ENCODE results near the gene OGG1. TPM values are rescaled to one million over a fixed set of nuclear protein-coding genes. Genes with fewer than 3 reads are reported as not detected.
A peak's percentile ranks its signal among the peaks of the same experiment; 100 is the strongest.

OGG1 gene
- total and polyA plus RNA-seq, 10 of the 15 experiments (the other 5 are each of a cell fraction or from before 2014, with no cell fraction given), result 4.8 to 38.8 (median 27.2) TPM

DNA sequence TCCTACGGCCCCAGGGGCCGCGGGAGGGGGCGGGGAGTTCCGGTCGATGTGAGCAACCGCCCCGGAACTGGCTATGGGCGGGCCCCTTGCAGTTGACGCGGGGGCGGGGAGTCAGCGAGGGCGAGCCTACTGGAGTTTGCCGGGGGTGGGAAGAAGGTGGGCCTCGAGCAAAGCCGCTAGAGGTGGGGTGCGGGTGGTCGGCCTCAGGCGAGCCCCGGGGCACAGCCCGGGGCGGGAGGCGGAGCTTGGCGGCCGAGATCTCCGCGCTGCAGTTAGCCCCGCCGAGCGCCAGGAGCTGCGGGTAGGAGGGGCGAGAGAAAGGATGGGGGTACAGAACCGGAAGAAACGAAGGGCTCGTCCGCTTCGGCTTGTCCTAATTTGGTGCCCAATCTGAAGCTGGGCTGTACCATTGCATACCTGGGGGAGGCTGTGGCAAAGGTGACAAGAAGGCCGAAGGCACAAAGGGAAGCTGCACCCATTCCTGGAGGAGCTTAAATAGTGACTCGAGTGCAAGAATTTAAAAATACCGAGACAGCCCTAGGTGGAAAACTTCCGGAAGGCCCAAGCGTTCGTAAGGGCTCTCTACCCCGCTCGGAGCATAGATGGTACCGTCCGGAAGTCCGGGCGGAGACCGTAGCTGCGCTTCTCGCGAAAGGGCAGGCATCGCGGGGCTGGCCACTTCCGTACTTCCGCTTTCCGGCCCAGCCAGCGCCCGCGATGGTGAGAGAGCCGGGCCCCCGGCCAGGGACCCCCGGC lies 42.8 kb downstream of the OGG1 start, which contains the start of the genes ARPC4 and TADA3 (continued):
- TF ChIP-seq, protein P1, sequence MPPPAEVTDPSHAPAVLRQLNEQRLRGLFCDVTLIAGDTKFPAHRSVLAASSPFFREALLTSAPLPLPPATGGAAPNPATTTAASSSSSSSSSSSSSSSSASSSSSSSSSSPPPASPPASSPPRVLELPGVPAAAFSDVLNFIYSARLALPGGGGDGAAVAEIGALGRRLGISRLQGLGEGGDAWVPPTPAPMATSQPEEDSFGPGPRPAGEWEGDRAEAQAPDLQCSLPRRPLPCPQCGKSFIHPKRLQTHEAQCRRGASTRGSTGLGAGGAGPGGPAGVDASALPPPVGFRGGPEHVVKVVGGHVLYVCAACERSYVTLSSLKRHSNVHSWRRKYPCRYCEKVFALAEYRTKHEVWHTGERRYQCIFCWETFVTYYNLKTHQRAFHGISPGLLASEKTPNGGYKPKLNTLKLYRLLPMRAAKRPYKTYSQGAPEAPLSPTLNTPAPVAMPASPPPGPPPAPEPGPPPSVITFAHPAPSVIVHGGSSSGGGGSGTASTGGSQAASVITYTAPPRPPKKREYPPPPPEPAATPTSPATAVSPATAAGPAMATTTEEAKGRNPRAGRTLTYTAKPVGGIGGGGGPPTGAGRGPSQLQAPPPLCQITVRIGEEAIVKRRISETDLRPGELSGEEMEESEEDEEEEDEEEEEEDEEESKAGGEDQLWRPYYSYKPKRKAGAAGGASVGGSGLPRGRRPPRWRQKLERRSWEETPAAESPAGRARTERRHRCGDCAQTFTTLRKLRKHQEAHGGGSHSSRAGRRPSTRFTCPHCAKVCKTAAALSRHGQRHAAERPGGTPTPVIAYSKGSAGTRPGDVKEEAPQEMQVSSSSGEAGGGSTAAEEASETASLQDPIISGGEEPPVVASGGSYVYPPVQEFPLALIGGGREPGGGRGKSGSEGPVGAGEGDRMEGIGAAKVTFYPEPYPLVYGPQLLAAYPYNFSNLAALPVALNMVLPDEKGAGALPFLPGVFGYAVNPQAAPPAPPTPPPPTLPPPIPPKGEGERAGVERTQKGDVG (CRISPR knock-in tag; IDR thresholded peaks at IDR 0.05), result no peak
- peak in 1 of 2 experiments; percentile 97; a peak in 2 of 3 replicates for TF ChIP-seq EGR1 (IDR thresholded peaks at IDR 0.05; ENCODE audit: borderline replicate concordance in 1 of 2, low read depth in 2 of 2, low read length in 2 of 2)
- peak; percentile 100 for TF ChIP-seq ATF7 (IDR thresholded peaks at IDR 0.05; ENCODE audit: low read depth)
- TF ChIP-seq CREB1 (IDR thresholded peaks at IDR 0.05; ENCODE audit: low read depth), result peak; percentile 49
- TF ChIP-seq RCOR1 (conservative IDR thresholded peaks at IDR 0.05; ENCODE audit: low read depth, low read length), result peak; percentile 97
- no peak for TF ChIP-seq BMI1 (IDR thresholded peaks at IDR 0.05; ENCODE audit: borderline replicate concordance)
- TF ChIP-seq, protein P2, sequence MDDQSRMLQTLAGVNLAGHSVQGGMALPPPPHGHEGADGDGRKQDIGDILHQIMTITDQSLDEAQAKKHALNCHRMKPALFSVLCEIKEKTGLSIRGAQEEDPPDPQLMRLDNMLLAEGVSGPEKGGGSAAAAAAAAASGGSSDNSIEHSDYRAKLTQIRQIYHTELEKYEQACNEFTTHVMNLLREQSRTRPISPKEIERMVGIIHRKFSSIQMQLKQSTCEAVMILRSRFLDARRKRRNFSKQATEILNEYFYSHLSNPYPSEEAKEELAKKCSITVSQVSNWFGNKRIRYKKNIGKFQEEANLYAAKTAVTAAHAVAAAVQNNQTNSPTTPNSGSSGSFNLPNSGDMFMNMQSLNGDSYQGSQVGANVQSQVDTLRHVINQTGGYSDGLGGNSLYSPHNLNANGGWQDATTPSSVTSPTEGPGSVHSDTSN (IDR thresholded peaks at IDR 0.05; ENCODE audit: insufficient replicate concordance, low read depth, low read length), result no peak
- TF ChIP-seq RAD51 (IDR thresholded peaks at IDR 0.05), result no peak
- TF ChIP-seq NBN (IDR thresholded peaks at IDR 0.05), result peak; percentile 87
- TF ChIP-seq ZNF217 (IDR thresholded peaks at IDR 0.05), result no peak
- peak; percentile 99 for TF ChIP-seq CHD2 (IDR thresholded peaks at IDR 0.05; ENCODE audit: borderline replicate concordance, low read depth, low read length)
- no peak for TF ChIP-seq NRF1 (conservative IDR thresholded peaks at IDR 0.05; ENCODE audit: low read depth, low read length)
- TF ChIP-seq, protein P3, sequence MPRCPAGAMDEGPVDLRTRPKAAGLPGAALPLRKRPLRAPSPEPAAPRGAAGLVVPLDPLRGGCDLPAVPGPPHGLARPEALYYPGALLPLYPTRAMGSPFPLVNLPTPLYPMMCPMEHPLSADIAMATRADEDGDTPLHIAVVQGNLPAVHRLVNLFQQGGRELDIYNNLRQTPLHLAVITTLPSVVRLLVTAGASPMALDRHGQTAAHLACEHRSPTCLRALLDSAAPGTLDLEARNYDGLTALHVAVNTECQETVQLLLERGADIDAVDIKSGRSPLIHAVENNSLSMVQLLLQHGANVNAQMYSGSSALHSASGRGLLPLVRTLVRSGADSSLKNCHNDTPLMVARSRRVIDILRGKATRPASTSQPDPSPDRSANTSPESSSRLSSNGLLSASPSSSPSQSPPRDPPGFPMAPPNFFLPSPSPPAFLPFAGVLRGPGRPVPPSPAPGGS (IDR thresholded peaks at IDR 0.05; ENCODE audit: borderline replicate concordance, insufficient read depth, low read depth, low read length, poor library complexity, severe bottlenecking), result peak; percentile 7
- 0 out of 2 replicates have a peak, but pooled peaks have one; percentile 3 for TF ChIP-seq EED (IDR thresholded peaks at IDR 0.05; ENCODE audit: low read depth)
- TF ChIP-seq ZZZ3 (IDR thresholded peaks at IDR 0.05; ENCODE audit: control insufficient read depth, insufficient read length, low read depth), result no peak
- no peak for TF ChIP-seq IRF4 (IDR thresholded peaks at IDR 0.05; ENCODE audit: low read depth, low read length)
- TF ChIP-seq, protein P4, sequence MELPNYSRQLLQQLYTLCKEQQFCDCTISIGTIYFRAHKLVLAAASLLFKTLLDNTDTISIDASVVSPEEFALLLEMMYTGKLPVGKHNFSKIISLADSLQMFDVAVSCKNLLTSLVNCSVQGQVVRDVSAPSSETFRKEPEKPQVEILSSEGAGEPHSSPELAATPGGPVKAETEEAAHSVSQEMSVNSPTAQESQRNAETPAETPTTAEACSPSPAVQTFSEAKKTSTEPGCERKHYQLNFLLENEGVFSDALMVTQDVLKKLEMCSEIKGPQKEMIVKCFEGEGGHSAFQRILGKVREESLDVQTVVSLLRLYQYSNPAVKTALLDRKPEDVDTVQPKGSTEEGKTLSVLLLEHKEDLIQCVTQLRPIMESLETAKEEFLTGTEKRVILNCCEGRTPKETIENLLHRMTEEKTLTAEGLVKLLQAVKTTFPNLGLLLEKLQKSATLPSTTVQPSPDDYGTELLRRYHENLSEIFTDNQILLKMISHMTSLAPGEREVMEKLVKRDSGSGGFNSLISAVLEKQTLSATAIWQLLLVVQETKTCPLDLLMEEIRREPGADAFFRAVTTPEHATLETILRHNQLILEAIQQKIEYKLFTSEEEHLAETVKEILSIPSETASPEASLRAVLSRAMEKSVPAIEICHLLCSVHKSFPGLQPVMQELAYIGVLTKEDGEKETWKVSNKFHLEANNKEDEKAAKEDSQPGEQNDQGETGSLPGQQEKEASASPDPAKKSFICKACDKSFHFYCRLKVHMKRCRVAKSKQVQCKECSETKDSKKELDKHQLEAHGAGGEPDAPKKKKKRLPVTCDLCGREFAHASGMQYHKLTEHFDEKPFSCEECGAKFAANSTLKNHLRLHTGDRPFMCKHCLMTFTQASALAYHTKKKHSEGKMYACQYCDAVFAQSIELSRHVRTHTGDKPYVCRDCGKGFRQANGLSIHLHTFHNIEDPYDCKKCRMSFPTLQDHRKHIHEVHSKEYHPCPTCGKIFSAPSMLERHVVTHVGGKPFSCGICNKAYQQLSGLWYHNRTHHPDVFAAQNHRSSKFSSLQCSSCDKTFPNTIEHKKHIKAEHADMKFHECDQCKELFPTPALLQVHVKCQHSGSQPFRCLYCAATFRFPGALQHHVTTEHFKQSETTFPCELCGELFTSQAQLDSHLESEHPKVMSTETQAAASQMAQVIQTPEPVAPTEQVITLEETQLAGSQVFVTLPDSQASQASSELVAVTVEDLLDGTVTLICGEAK (IDR thresholded peaks at IDR 0.05; ENCODE audit: borderline replicate concordance), result peak; percentile 85; the same call in 1 of the 2 replicates
- 0 out of 2 replicates have a peak, but pooled peaks have one; percentile 29 for TF ChIP-seq TCF12 (IDR thresholded peaks at IDR 0.05; ENCODE audit: low read depth, low read length)
- TF ChIP-seq RFX5 (IDR thresholded peaks at IDR 0.05; ENCODE audit: low read depth, low read length), result no peak
- peak; percentile 96 to 97 for TF ChIP-seq SRF (IDR thresholded peaks at IDR 0.05; ENCODE audit: low read depth in 2 of 2, low read length in 2 of 2)
- TF ChIP-seq ZNF622 (IDR thresholded peaks at IDR 0.05), result no peak

Measured in GM12878 (cell line).